Bronchial epithelial cell (primary cell): ENCODE results near the gene NOPCHAP1. TPM values are rescaled to one million over a fixed set of nuclear protein-coding genes. Genes with fewer than 3 reads are reported as not detected.

Experiments
- DNase-seq: peaks from one replicate; pipeline ENCODE4 v3.0.0-alpha.2; 2010; ENCODE audit warnings: low read depth
- FAIRE-seq: peaks from 2 replicates; lab custom pipeline; 2011; peaks lifted over from hg19 to GRCh38; lab: Jason Lieb, UNC
- H3K27me3 ChIP-seq: 2 replicates; pipeline ENCODE4 v1.5.1; 2011; ENCODE audit warnings: low read length; ENCODE audit not compliant: control insufficient read depth, insufficient read depth
- H3K36me3 ChIP-seq: 2 replicates; pipeline ENCODE4 v1.5.1; 2011; ENCODE audit warnings: low read length; ENCODE audit not compliant: control insufficient read depth, insufficient read depth
- H3K4me3 ChIP-seq: 2 replicates; pipeline ENCODE4 v1.5.1; 2011; ENCODE audit warnings: mild to moderate bottlenecking, low read depth, low read length, control low read depth
- total RNA-seq: library from RNA; depleted of rRNA; stranded (reverse); fragments of >200 nt; gene quantifications from 2 replicates; pipeline ENCODE4 v1.2.1, GENCODE V29; 2014
- TF ChIP-seq, protein P1 (sequence below): IDR thresholded peaks from 2 replicates; pipeline ENCODE4 v1.5.1; 2011; ENCODE audit warnings: mild to moderate bottlenecking, moderate library complexity, low read length, control low read depth, inconsistent platforms; ENCODE audit not compliant: insufficient read depth, severe bottlenecking

NOPCHAP1 gene
- total RNA-seq, 1 donor from 2014 or later = 4.5 TPM

DNA sequence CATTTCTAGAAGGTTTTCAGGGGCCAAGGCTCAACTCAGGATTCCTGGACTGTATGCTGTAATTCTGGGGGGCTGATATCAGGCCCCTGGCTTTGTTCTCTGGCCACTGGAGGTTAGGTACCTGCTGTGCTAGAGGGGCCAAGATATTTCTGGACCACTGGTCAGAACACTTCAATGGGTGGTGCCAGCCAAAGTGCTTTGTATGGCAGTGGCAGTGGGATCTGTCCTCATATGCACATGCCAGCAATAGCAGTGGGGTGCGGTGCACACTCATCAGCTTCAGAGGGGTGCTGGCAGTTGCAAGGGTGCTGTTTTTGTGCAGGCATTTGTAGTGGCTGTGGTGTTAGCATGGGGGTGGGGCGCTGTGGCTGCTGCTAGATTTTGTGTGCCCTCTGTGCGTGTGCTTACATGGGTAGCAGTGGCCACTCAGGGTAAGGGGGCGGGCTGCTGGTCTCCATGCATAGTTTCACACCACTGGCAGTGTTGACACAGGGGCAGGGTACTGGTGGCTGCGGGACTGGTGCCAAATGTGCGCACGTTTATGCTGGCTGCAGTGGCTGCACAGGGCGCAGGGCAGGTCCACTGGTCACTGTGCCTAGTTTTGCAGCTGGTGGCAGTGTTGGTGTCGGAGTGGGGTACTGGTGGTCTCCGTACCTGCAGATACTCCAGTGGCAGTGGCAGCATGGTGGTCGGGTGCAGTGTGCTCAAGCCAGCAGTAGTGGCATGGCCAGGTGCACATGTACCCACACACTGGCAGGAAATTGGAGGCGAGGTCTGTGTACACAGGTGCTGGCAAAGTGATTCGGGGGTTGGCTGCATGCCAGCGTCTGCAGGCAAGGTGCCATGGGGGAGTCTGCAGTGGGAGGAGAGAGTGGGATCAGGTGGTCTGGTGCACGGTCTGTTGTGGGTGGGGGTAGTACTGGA, 12.6 kb downstream of the NOPCHAP1 start:
- H3K36me3 ChIP-seq = peaks cover 6% of the 10 kb centered on the region
- DNase-seq = no peak
- H3K27me3 ChIP-seq = no peaks in the 10 kb centered on the region
- H3K4me3 ChIP-seq = no peak overlapping the region
- TF ChIP-seq, protein P1, sequence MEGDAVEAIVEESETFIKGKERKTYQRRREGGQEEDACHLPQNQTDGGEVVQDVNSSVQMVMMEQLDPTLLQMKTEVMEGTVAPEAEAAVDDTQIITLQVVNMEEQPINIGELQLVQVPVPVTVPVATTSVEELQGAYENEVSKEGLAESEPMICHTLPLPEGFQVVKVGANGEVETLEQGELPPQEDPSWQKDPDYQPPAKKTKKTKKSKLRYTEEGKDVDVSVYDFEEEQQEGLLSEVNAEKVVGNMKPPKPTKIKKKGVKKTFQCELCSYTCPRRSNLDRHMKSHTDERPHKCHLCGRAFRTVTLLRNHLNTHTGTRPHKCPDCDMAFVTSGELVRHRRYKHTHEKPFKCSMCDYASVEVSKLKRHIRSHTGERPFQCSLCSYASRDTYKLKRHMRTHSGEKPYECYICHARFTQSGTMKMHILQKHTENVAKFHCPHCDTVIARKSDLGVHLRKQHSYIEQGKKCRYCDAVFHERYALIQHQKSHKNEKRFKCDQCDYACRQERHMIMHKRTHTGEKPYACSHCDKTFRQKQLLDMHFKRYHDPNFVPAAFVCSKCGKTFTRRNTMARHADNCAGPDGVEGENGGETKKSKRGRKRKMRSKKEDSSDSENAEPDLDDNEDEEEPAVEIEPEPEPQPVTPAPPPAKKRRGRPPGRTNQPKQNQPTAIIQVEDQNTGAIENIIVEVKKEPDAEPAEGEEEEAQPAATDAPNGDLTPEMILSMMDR = no peak
- no peak for FAIRE-seq

DNA sequence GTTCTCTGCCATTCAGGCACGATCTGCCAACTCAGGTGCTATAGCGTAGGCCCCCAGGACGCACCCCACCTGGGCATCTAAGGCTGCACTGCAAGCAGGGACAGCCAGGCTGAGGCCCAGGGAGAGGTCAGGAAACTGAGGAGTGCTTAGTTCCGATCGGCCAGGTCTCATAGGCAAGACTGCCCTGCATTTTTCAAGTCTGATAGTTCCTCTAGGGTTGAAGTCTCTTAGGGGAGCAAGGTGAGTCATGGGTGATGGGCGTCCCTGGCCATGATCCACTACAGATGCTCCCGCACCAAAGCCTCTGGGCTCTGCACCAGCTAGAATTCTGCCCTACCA, 13.2 kb downstream of the NOPCHAP1 start:
- Histone ChIP-seq H3K27me3 (no peaks in the 10 kb centered on the region), H3K36me3 (peaks cover 6% of the 10 kb centered on the region), H3K4me3 (no peak overlapping the region)
- DNase-seq (no peak), FAIRE-seq (no peak)
- TF ChIP-seq, protein P1 = no peak

DNA sequence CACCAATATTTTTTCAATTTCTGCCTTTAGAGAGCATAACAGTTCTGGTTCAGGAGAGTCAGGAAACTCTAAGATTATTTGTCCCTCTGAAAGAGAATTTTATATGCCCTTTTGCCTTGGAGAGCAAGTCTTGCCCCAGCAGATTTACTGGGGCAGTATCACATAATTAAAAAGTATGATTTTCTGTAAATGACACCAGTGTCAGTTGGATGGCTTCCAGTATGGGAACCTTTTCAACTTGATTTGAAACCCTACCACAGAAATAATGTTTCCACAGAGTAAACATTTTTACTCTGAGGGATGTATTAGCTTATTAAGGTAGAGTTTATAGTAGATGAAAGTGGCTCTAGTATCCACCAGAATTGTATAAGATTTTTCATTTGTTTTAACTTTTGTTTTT, 15.4 kb downstream of the NOPCHAP1 start:
- DNase-seq (no peak), FAIRE-seq (no peak)
- Histone ChIP-seq H3K36me3 (peaks cover 5% of the 10 kb centered on the region), H3K27me3 (no peaks in the 10 kb centered on the region), H3K4me3 (no peak overlapping the region)
- TF ChIP-seq, protein P1 = no peak

DNA sequence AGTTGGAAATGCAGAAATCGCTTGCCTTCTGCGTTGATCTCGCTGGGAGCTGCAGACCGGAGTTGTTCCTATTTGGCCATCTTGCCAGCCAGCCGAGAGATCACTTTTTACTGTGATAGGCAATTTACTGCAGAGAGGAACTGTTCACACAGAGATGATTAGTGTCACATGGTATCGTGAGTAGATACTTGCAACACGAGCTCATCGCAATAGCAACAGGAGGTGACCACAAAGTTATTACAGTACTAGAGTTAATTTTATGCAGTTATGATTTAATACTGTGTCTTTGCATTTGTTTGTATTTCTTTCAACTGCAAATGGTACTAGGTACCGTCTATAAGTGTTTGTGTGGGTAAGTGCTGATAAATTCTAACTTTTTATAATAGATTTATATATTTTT, 27.8 kb downstream of the NOPCHAP1 start:
- Histone ChIP-seq H3K36me3 (peaks cover 2% of the 10 kb centered on the region), H3K27me3 (no peaks in the 10 kb centered on the region), H3K4me3 (no peak overlapping the region)
- DNase-seq (peak; percentile 22), FAIRE-seq (no peak)
- TF ChIP-seq, protein P1 = no peak

DNA sequence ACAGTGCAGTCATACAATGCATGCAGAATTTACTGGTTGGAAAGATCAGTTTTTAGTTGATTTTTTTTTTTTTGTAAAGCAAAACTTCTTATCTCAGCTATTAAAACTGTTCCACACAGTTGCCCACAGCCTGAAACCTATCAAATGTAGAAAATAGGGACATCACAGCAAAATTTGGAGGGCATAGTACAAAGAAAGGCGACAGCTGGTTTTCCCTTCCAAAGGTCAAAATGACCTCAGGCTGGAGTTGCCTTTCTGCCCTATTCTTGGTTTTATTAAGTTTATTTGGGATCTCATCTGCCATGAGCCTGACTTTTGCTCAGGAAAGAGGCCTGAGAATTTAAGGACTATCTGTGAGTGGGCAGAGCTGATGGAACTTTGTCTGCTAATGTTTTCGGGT, 28.5 kb downstream of the NOPCHAP1 start:
- TF ChIP-seq, protein P1 = no peak
- DNase-seq (no peak), FAIRE-seq (no peak)
- H3K4me3 ChIP-seq = no peak overlapping the region
- H3K27me3 ChIP-seq = no peaks in the 10 kb centered on the region
- H3K36me3 ChIP-seq = peaks cover 2% of the 10 kb centered on the region
